ENCODE results near the gene CDKAL1. TPM values are rescaled to one million over a fixed set of nuclear protein-coding genes. Genes with fewer than 3 reads are reported as not detected.

The CDKAL1 gene
- polyA plus RNA-seq, 1 donor from 2014 or later, result 29.2 TPM

- H3K27ac Mint-ChIP-seq, result no peak overlapping the region
- H3K9me3 Mint-ChIP-seq, result no peaks in the 10 kb centered on the region
- no peaks in the 10 kb centered on the region for H3K4me1 Mint-ChIP-seq
- peak overlapping the region in 1 of 4 donors; percentile 17 for H3K4me3 Mint-ChIP-seq
- H3K27me3 Mint-ChIP-seq, result no peaks in the 10 kb centered on the region
- peaks cover 7% of the 10 kb centered on the region for H3K36me3 Mint-ChIP-seq
These were observed 598.9 kb downstream of the CDKAL1 start for GRCh38 chr6:21132856-21133838.

GRCh38 chr6:21133901-21134300 lies 599.6 kb downstream of the CDKAL1 start:
- Mint-ChIP-seq H3K36me3 (peaks cover 7% of the 10 kb centered on the region), H3K4me3 (no peak overlapping the region), H3K4me1 (no peaks in the 10 kb centered on the region), H3K9me3 (no peaks in the 10 kb centered on the region), H3K27ac (no peak overlapping the region), H3K27me3 (no peaks in the 10 kb centered on the region)

GRCh38 chr6:21134356-21134755 lies 600.1 kb downstream of the CDKAL1 start:
- no peaks in the 10 kb centered on the region for H3K4me1 Mint-ChIP-seq
- no peaks in the 10 kb centered on the region for H3K27me3 Mint-ChIP-seq
- no peaks in the 10 kb centered on the region for H3K9me3 Mint-ChIP-seq
- peaks cover 7% of the 10 kb centered on the region for H3K36me3 Mint-ChIP-seq
- no peak overlapping the region for H3K27ac Mint-ChIP-seq
- H3K4me3 Mint-ChIP-seq, result no peak overlapping the region

- no peaks in the 10 kb centered on the region for H3K9me3 Mint-ChIP-seq
- H3K36me3 Mint-ChIP-seq, result peaks cover 11% of the 10 kb centered on the region
- H3K27ac Mint-ChIP-seq, result no peak overlapping the region
- H3K4me1 Mint-ChIP-seq, result no peaks in the 10 kb centered on the region
- H3K27me3 Mint-ChIP-seq, result no peaks in the 10 kb centered on the region
- H3K4me3 Mint-ChIP-seq, result no peak overlapping the region
These were observed 601.3 kb downstream of the CDKAL1 start for GRCh38 chr6:21135484-21136013.

GRCh38 chr6:21137700-21138335 lies 603.6 kb downstream of the CDKAL1 start:
- Mint-ChIP-seq H3K4me1 (no peaks in the 10 kb centered on the region), H3K9me3 (no peaks in the 10 kb centered on the region), H3K36me3 (peaks cover 17% of the 10 kb centered on the region), H3K4me3 (no peak overlapping the region), H3K27ac (no peak overlapping the region), H3K27me3 (no peaks in the 10 kb centered on the region)

GRCh38 chr6:21138336-21139069 lies 604.2 kb downstream of the CDKAL1 start:
- Mint-ChIP-seq H3K4me1 (no peaks in the 10 kb centered on the region), H3K36me3 (peaks cover 17% of the 10 kb centered on the region), H3K27me3 (no peaks in the 10 kb centered on the region), H3K27ac (no peak overlapping the region), H3K4me3 (no peak overlapping the region), H3K9me3 (no peaks in the 10 kb centered on the region)

- Mint-ChIP-seq H3K27me3 (no peaks in the 10 kb centered on the region), H3K4me1 (no peaks in the 10 kb centered on the region), H3K9me3 (no peaks in the 10 kb centered on the region), H3K27ac (no peak overlapping the region), H3K4me3 (no peak overlapping the region), H3K36me3 (peaks cover 15% of the 10 kb centered on the region)
These were observed 606.7 kb downstream of the CDKAL1 start for GRCh38 chr6:21140966-21141365.

GRCh38 chr6:21141616-21142303 lies 607.5 kb downstream of the CDKAL1 start:
- Mint-ChIP-seq H3K27ac (no peak overlapping the region), H3K9me3 (no peaks in the 10 kb centered on the region), H3K4me1 (no peaks in the 10 kb centered on the region), H3K27me3 (no peaks in the 10 kb centered on the region), H3K36me3 (peaks cover 13% of the 10 kb centered on the region), H3K4me3 (no peak overlapping the region)

- H3K27ac Mint-ChIP-seq, result no peak overlapping the region
- H3K27me3 Mint-ChIP-seq, result no peaks in the 10 kb centered on the region
- H3K4me3 Mint-ChIP-seq, result no peak overlapping the region
- no peaks in the 10 kb centered on the region for H3K9me3 Mint-ChIP-seq
- peaks cover 13% of the 10 kb centered on the region for H3K36me3 Mint-ChIP-seq
- peaks cover 0 to under 1% (median 0%) of the 10 kb centered on the region in 3 donors for H3K4me1 Mint-ChIP-seq
These were observed 608.5 kb downstream of the CDKAL1 start for GRCh38 chr6:21142741-21143140.

- H3K9me3 Mint-ChIP-seq, result no peaks in the 10 kb centered on the region
- H3K27me3 Mint-ChIP-seq, result no peaks in the 10 kb centered on the region
- H3K4me3 Mint-ChIP-seq, result no peak overlapping the region
- no peak overlapping the region for H3K27ac Mint-ChIP-seq
- peaks cover 0 to 4% (median 0%) of the 10 kb centered on the region in 3 donors for H3K4me1 Mint-ChIP-seq
- peaks cover 10% of the 10 kb centered on the region for H3K36me3 Mint-ChIP-seq
These were observed 609.4 kb downstream of the CDKAL1 start for GRCh38 chr6:21143645-21144044.

GRCh38 chr6:21144928-21145327 lies 610.7 kb downstream of the CDKAL1 start:
- H3K27ac Mint-ChIP-seq, result peak overlapping the region in 1 of 3 donors; percentile 59
- peaks cover 0 to 4% (median 0%) of the 10 kb centered on the region in 3 donors for H3K4me1 Mint-ChIP-seq
- H3K4me3 Mint-ChIP-seq, result no peak overlapping the region
- no peaks in the 10 kb centered on the region for H3K9me3 Mint-ChIP-seq
- no peaks in the 10 kb centered on the region for H3K27me3 Mint-ChIP-seq
- peaks cover 8% of the 10 kb centered on the region for H3K36me3 Mint-ChIP-seq

GRCh38 chr6:21147995-21148394 lies 613.7 kb downstream of the CDKAL1 start:
- peaks cover 6% of the 10 kb centered on the region for H3K36me3 Mint-ChIP-seq
- H3K4me3 Mint-ChIP-seq, result peak overlapping the region in 1 of 4 donors; percentile 4
- no peaks in the 10 kb centered on the region for H3K9me3 Mint-ChIP-seq
- H3K27me3 Mint-ChIP-seq, result no peaks in the 10 kb centered on the region
- peak overlapping the region in 1 of 3 donors; percentile 6 for H3K27ac Mint-ChIP-seq
- H3K4me1 Mint-ChIP-seq, result peaks cover 0 to 4% (median 0%) of the 10 kb centered on the region in 3 donors

- H3K27me3 Mint-ChIP-seq, result no peaks in the 10 kb centered on the region
- no peaks in the 10 kb centered on the region for H3K9me3 Mint-ChIP-seq
- H3K36me3 Mint-ChIP-seq, result peaks cover 9% of the 10 kb centered on the region
- peaks cover 0 to 4% (median 0%) of the 10 kb centered on the region in 3 donors for H3K4me1 Mint-ChIP-seq
- no peak overlapping the region for H3K4me3 Mint-ChIP-seq
- no peak overlapping the region for H3K27ac Mint-ChIP-seq
These were observed 615.2 kb downstream of the CDKAL1 start for GRCh38 chr6:21149470-21149869.

- H3K9me3 Mint-ChIP-seq, result no peaks in the 10 kb centered on the region
- no peak overlapping the region for H3K27ac Mint-ChIP-seq
- no peaks in the 10 kb centered on the region for H3K27me3 Mint-ChIP-seq
- peaks cover 9% of the 10 kb centered on the region for H3K36me3 Mint-ChIP-seq
- peaks cover 0 to 4% (median 0%) of the 10 kb centered on the region in 3 donors for H3K4me1 Mint-ChIP-seq
- H3K4me3 Mint-ChIP-seq, result no peak overlapping the region
These were observed 616.4 kb downstream of the CDKAL1 start for GRCh38 chr6:21150667-21151066.
